Ureter (tissue), 1 donor: Measurements from ENCODE around the gene TYW1B. TPM values are rescaled to one million over a fixed set of nuclear protein-coding genes. Genes with fewer than 3 reads are reported as not detected.
"Not testable (repeated sequence)": the region's sequence is repeated elsewhere in the genome, so short reads cannot be mapped to it uniquely, and the experiment has no call there.

ENCODE experiments used
- DNase-seq: peaks from one replicate; pipeline ENCODE4 v3.0.0-alpha.2; 2020; ENCODE audit warnings: low spot score
- total RNA-seq: library from RNA; stranded (reverse); gene quantifications from one replicate; pipeline ENCODE4 v1.2.4, GENCODE V29; 2023
- donor health status: DM: yes; HTN: yes; CAD: no.

TYW1B gene
- total RNA-seq, 1 donor from 2014 or later, result 5.0 TPM

GRCh38 chr7:72816370-72817157, 11.4 kb downstream of the TYW1B start:
- DNase-seq, result not testable (repeated sequence)

- not testable (repeated sequence) for DNase-seq
Measured at GRCh38 chr7:72810437-72810836, 17.6 kb downstream of the TYW1B start.

GRCh38 chr7:72808511-72808910, 19.5 kb downstream of the TYW1B start:
- DNase-seq, result not testable (repeated sequence)

- DNase-seq, result not testable (repeated sequence)
Measured at GRCh38 chr7:72806851-72807250, 21.1 kb downstream of the TYW1B start.

- no peak for DNase-seq
Measured at GRCh38 chr7:72805526-72806494, 22.2 kb downstream of the TYW1B start.

- not testable (repeated sequence) for DNase-seq
Measured at GRCh38 chr7:72803778-72804177, 24.2 kb downstream of the TYW1B start.

- not testable (repeated sequence) for DNase-seq
Measured at GRCh38 chr7:72801564-72801963, 26.4 kb downstream of the TYW1B start.

- not testable (repeated sequence) for DNase-seq
Measured at GRCh38 chr7:72795401-72795800, 32.6 kb downstream of the TYW1B start.

GRCh38 chr7:72793791-72794190, 34.2 kb downstream of the TYW1B start:
- DNase-seq, result no peak

- not testable (repeated sequence) for DNase-seq
Measured at GRCh38 chr7:72790698-72791060, 37.3 kb downstream of the TYW1B start.

- not testable (repeated sequence) for DNase-seq
Measured at GRCh38 chr7:72790048-72790697, 37.8 kb downstream of the TYW1B start.

- DNase-seq, result no peak
Measured at GRCh38 chr7:72785166-72785955, 42.6 kb downstream of the TYW1B start.

- not testable (repeated sequence) for DNase-seq
Measured at GRCh38 chr7:72783601-72784370, 44.2 kb downstream of the TYW1B start.

- DNase-seq, result no peak
Measured at GRCh38 chr7:72781631-72782030, 46.4 kb downstream of the TYW1B start.

- no peak for DNase-seq
Measured at GRCh38 chr7:72781161-72781560, 46.8 kb downstream of the TYW1B start.

GRCh38 chr7:72780289-72780894, 47.6 kb downstream of the TYW1B start:
- DNase-seq, result not testable (repeated sequence)

GRCh38 chr7:72777167-72777566, 50.8 kb downstream of the TYW1B start:
- not testable (repeated sequence) for DNase-seq

GRCh38 chr7:72772627-72773026, 55.4 kb downstream of the TYW1B start:
- not testable (repeated sequence) for DNase-seq

GRCh38 chr7:72766994-72767393, 61.0 kb downstream of the TYW1B start:
- not testable (repeated sequence) for DNase-seq

- DNase-seq, result no peak
Measured at GRCh38 chr7:72760602-72761001, 67.4 kb downstream of the TYW1B start.
